GM21737 (cell line): ENCODE results near the gene ITPR2.
"Not testable (repeated sequence)": the region's sequence is repeated elsewhere in the genome, so short reads cannot be mapped to it uniquely, and the experiment has no call there.

Source experiments
- ATAC-seq: cut with Tn5 transposase; IDR thresholded peaks from one replicate; pipeline ENCODE4 v1.9.1; 2021; ENCODE audit warnings: mild to moderate bottlenecking, moderate library complexity; ENCODE audit not compliant: unreplicated experiment

ITPR2 gene

DNA sequence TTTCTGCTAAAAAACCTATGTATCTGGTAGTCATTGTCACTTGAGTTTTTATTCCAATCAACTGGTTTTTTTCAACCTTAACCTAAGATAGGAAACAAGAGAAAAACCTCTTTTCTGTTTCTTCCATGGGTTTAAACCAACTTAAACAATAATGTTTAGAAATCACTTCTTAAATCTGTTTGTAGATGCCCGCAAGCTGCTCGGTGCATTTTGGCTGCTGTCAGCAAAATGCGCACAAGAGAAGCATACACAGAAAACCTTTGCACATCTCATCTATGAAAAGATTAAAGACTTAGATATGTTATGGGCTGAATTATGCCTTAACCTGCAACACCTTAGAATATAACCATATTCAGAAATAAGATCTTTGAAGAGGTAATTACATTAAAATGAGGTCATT is 299.8 kb downstream of the ITPR2 start:
- ATAC-seq: no peak

DNA sequence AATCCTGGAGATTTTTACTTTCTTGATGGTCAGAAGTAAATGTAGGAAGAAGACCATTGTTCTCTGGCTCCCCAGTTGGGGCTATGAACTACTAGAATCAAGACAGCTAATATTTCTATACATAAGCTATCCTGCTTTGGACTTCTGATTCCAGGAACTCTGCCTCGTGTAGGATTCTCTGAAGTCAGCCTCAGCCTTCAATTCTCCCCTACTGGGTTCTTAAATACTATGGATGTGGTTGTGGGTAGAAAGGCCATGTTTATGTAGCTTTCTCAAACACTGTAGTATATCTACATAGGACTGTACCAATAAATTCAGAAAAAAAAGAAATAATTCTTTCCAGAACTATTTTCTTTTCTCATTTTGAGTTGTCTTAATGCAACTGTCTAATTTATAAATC is 302.5 kb downstream of the ITPR2 start:
- no peak for ATAC-seq

DNA sequence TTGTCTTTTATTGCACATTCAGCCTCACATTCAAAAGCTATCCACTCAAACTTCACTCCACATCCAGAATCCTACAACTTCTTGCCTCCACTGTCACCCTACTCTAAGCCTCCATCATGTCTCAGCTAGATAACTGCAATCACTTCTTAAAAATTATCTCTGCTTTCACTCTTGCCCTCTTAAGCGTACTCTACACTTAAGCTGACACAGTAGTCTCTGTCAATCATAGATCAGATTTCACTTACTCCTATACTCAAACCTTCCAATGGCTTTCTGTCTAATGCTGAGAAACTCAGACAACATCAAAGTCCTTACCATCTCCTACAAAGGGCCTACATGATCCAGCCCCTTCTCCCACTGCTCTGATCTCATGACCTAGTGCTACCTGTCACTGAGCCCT is 304.1 kb downstream of the ITPR2 start:
- no peak for ATAC-seq

DNA sequence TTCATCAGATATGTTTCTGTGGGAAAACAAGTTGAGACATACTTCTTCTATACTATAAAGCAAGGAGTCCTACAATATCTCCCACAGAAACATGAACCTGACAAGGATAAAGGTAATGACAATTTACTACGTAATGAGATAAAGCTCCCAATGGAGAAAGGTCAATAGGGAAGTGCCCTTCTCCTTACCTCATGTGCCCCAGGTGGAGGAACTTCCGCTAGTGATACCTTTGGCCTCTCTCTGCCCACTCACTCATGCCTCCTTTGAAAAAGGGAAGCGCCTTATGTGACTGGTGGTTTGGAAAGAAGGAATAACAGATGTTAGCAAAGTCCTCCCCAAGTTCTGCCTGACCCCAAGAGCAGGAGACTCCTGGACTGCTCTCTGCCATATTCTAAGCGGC is 305.3 kb downstream of the ITPR2 start:
- no peak for ATAC-seq

DNA sequence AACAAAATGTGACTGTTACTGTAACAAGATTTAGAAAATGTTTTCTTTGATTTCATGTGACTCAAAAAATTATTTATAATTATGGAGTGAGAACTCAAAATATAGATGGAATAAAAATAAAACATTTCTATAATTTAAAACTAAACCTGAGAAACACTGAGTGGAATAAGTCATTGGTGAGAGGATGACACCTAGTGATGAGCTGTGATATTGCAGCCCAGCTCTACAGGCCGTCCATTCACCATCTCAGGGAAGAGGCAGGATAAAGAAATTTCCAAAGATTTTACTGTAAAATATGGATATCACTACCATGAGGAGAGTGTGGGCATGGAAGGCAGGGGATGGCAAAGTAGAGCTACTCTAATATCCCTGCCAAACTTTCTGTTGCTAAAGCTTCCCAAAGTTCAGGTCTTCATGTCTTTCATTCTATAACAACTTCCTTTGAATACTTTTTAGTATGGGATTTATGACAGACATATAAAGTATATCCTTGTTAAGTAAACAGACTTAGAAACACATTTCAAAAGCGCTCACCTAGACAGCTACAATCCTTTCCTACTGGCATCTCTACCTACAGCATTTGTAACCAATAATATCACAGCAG is 308.0 kb downstream of the ITPR2 start:
- ATAC-seq: no peak

DNA sequence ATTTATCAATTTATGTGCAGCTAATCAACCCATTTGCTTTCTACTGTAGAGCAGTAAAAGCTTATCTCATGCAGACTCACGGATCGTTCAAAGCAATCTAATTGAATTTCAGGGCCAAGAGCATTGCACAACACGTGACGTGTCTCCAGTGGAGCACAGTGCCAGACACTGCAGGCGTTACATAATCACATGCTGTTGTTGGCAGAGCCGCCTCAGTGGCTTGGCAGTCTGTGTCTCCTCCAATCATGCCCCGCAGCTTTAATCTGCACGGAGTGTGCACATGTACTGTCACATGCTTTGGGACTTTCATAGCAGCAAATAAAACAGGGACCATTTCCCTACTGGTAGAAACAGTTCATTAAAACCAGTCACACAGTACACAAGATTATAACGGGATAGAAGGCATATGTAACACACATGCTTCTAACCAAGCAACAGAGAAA is 309.3 kb downstream of the ITPR2 start:
- no peak for ATAC-seq

DNA sequence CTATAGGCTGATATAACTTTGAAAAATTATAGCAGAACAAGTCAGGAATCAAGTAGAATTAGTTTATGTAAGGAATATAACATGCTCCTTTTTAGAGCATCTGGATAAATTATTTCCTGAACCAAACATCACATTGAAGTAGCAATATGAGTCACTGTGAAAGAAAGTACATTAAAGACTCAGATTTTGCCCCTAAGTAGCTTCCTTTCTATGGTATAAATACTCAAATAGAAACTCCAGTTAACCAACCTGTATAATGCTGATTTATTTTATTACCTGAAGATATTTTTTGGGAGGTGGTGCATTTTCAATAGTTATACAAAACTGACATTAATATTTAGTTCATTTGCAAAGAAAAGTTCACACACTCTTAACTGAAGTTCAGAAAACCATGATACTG is 312.1 kb downstream of the ITPR2 start:
- no peak for ATAC-seq

DNA sequence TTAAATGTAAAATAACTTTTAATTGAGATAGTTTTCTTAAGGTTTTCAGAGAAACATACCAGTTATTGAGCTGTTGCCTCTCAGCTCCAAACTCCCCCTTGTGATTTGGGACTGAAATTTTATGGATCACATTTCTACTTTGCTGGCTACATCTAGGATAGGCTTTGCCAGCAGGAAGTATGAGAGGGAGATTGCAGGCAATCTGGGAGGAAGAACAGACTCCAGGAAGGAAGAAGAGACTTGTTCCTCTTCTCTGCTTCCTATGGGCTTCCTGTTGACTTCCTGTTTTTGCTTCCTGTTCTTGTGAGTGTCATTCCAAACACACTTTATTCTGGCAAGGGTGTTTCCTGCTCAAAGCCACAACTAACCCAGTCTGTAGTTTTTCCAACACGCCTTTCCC is 312.9 kb downstream of the ITPR2 start:
- ATAC-seq: no peak

DNA sequence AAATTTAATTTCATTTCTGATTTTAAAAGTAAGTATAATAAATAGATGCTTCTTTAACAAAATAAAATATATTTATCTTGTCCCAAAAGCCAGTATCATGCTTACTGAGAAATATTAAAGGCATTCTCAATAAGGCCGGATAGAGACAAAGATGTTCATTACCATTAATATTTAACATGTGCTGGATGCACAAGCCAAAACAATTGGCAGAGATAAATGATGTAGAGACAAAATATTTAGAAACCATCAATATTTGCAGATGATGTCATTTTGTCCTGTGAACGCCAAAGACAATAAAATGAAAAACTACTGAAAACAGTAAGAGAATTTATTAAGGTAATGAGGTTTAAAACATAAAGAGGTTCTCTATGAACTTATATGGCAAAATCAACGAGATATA is 313.5 kb downstream of the ITPR2 start:
- ATAC-seq: no peak

DNA sequence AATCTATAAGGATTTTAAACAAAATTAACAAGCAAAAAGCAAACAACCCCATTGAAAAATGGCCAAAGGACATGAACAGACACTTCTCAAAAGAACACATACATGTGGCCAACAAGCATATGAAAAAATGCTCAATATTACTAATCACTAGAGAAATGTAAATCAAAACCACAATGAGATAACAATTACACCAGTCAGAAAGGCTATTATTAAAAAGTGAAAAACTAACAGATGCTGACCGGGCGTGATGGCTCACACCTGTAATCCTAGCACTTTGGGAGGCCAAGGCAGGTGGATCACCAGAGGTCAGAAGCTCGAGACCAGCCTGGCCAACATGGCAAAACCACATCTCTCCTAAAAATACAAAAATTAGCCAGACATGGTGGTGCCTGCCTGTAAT is 315.7 kb downstream of the ITPR2 start:
- ATAC-seq: not testable (repeated sequence)

DNA sequence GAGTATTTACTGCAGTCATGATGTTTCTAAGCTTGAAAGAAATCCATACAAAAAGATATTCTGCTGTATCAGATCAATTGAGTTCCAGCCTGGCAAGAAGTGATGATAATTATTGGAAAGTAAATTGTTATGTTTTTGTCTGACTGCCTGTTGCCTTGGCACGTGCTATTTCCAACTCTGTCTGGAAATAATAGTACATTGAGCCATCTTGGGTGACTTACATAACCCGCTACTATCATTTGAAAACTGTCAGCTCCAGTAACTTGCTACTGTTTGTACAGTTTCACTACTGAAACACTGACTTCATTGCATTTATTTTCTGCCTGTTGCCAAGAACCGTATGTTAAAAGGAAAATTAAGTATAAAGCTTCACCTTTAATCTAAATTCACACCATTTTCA is 318.6 kb downstream of the ITPR2 start:
- ATAC-seq: no peak

DNA sequence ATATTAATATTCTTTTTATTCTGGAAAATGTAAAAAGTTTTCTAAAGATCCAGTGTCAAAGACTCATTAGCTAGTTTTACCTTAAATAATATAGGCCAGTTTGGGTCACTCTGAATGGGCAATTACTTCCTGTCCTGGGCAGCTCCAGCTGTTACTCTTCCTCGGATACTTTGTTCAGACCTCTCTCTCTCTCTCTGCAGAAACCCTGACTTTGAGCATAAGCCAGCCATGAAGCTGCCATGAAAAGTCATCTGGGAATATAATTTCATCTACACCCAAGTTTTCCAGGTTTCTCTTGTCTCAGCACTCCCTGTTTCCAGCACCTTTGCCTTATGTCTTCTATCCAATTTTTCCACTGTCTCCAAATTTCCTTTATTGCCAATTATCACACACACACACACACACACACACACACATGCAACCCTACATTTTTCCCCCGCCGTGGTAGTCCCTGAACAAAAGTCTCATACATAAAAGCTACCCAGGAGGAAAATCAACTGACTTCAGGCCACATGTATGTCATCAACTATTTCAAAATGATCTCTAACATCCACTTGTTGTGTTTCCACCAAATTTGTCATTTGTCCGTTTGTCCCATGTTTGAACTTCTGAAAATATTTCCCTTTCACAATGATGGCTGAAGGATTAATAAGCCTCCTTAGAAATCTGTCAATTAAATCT is 319.5 kb downstream of the ITPR2 start:
- ATAC-seq: no peak

DNA sequence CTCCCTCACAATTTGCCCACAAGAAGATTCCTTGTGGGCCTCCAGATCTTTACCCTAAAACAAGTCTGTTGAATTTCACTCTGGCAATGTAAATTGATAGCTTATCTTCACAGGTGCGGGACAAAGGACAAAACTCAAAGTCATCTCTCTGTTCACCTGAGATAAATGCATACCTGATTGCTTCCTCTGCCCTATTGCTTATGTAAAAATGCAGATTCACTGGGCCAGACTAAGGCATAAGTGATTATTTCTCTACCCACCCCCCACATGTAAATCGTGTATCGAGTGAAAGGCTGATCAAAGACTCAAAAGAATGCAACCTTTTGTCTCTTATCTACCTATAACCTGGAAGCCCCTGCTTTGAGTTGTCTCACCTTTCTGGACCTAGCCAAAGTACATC is 320.8 kb downstream of the ITPR2 start:
- ATAC-seq: no peak

DNA sequence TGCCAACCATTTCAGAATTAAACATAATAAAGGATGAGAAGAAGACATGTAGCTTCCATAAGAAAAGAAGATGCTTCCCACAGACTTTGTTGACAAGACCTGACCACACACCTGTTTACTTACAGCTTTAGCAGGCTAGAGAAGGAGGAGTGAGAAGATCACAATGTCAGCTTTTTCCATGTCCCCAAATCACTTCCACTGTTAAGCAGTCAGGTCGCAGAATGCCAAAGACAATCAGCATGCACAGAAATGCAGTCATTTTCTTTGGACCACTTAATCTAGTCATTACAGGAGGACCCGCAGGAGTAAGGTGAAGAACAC is 322.7 kb downstream of the ITPR2 start:
- no peak for ATAC-seq

DNA sequence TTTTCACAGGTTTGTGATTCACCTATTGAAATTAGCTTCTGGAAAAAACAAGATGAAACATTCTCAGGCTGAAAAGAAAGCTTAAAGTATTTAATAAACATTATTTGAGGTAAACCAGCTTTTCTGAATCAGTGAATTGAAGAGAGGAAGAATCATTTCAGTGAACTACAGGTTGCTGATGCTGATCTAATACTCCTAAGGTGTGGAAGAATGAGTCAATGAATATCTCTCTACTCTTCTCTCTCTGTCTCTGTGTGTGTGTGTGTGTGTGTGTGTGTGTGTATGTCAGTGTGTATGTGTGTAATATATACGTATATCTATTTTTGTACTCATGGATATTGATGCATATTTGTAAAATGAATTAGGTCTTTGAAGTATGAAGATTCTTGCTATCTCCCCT is 325.4 kb downstream of the ITPR2 start:
- no peak for ATAC-seq

DNA sequence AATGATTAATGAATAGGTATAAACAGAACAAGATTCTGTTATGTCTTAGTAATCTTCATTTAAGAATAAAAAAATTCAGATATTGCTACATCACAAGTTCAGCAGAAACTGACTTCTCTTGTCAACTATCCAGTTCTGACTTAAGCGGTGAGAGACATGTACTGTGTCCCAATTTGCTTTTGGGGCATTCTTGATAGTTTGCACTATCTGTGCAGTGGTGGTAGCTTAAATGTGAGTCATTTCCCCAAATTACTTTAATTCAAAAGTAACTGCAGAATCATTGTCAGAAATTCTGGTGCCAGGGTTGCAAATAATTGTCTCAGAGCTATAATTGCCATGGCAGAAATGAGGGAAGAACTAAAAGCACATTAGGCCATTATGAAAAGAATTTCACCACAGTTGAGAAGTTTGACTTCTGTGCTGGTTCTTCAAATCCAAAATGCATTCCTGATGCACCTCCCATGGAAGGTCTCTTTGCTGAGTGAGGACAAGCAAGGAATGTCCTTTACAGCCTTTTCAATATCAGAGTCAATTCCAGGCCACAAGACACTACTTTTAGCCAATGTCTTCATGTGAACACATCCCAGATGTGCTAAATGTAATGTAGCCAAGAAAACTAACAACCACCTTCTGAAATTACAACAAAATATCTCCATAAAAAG is 332.9 kb downstream of the ITPR2 start:
- ATAC-seq: no peak

DNA sequence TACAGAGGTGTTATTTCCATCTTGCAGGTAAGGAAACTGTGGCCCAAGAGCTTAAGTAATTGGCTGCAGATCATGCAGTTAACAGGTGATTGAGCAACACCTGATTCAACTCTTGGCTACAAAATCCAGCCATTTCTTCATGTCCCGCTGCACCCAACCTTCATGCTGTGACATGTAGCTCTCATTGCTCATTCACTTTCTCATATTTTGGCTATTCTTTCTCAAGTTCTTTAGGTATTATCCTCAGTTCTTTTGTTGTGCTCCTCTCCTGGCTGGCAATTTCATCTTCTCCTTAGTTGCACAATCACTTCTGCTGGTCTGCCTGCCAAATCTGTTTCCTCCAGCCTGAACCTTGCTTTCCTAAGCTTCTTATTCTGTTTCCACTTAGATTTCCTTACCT is 336.8 kb downstream of the ITPR2 start:
- ATAC-seq: no peak

DNA sequence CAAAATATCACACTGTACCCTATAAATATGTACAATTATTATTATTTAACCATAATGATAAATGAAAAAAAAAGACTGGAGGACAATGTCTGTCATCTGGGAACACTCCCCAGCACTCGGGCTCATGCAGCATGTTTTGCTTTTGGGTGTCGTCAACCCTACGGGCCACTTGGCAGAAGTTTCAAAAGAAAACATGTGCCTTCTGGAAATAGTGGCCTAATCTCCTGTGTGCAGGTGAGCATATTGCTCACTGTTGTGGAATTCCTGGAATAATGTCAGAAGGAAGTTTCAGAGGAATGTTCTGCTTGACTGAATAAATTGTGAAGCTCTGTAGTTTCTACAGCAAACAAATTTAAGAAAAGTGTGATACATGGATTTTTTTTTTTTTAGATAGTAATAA is 339.3 kb downstream of the ITPR2 start:
- no peak for ATAC-seq

DNA sequence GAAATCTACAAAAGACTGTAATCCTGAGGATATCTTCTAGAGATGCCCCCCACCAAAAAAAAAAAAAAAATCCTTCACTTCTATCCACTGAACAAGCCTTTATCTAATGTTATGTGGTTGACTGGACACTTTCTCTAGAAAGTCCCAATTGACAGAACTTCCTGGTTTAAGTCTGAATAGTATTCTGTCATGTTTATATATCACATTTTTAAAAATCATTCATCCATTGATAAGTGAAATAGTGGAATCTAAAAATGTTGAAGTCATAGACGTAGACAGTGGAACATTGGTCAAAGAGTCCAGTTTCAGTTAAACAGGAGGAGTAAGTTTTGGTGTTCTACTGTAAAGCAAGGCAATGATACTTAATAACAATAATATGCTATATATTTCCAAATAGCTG is 340.6 kb downstream of the ITPR2 start:
- no peak for ATAC-seq

DNA sequence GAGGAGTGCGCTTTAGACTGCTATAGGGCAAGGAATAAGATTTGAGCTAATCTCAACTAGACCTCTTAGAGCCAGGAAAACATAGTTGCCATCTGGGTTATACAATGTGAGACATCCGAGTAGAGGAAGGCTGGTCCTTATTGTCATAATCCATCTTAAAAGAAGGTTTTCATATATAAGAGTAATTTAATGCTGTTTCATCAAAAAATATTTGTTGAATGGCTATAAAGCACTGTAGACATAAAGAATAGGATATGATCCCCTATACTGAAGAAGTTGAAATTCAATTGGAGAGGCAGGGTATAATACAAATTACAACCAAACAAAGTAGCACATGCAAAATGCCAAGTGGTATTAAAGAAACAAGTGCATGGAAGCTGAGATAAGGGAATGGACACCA is 343.1 kb downstream of the ITPR2 start:
- ATAC-seq: no peak

DNA sequence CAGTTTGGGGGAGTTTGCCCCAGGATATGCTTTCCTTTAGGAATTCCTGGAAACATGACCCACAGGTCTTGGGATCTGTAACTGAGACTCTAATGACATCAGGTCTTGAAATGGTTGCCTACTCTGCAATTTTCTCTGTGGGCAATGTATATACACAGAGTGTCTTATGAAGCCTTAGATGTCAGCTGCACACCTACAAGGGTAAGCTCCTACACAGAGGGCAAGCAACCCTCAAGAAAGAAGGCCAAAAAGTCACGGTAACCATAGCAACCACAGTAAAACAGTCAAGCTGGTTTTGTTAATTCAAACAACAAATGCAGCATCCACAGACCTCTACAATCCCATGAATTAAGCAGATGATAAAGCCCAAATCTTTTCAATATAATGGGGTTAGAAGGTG is 344.6 kb downstream of the ITPR2 start:
- no peak for ATAC-seq

DNA sequence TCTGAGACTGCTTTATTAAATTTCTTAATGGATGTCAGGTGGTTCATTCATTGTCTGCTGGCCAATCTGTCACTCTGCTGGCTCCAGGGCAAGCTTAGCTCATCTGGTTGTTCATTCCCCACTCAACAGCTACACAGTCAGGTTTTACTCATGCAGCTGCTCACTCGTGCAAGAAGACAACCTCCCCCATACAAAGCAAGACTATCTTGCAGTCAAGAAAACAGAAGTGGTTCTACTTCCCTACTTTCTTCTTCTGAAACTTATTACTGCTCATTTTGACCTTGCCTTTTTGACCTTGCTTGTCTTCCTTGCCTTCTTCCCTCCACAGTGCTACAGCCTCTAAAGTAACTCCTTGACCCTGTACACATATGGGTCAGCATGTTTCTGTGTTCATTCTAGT is 359.7 kb downstream of the ITPR2 start:
- peak; percentile 86 for ATAC-seq

DNA sequence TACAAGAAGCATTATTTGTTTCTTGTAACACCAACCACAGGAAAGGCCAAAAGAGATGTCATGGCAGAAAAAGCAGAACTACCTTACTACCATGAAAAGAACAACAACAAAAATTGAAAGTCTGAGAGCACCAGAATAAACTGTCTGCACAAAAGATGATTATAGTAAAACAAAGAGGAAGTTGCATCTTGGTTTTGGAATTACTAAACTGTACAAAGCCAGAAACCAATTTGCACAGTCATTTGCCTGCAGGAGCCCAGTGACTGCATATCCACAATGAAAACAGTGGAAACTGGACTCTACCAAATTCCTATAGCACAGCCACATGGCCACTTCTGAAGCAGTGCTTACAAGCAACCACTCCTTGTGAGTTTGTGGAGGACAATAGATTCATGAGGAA is 361.4 kb downstream of the ITPR2 start:
- peak; percentile 53 for ATAC-seq
